ENCODE results near the gene ZDHHC5. TPM values are rescaled to one million over a fixed set of nuclear protein-coding genes. Genes with fewer than 3 reads are reported as not detected.
"Not testable (repeated sequence)": the region's sequence is repeated elsewhere in the genome, so short reads cannot be mapped to it uniquely, and the experiment has no call there.

Gene ZDHHC5
- total and polyA plus RNA-seq, 3 donors from 2014 or later = 75.4 to 124 (median 79.8) TPM

DNA sequence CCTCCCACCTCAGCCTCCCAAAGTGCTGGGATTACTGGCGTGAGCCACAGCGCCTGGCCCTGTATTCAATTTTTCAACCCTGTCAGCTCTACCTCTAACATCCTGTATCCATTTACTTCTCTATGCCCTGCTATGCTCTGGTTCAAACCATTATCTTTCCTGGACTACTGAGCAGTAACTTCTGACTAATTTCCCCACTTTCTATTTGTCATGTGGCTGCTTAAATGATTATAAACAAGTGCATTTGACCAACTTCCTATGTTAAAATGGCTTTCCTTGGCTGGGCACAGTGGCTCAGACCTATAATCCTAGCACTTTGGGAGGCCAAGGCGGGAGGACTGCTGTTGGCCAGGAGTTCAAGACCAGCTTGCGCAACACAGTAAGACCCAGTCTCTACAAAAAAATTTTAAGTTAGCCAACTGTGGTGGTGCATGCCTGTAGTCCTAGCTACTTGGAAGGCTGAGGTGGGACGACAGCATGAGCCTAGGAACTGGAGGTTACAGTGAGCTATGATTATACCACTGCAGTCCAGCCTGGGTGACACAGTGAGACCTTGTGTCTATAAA lies 42.0 kb downstream of the ZDHHC5 start:
- Histone ChIP-seq H3K4me1 (peaks cover 20% of the 10 kb centered on the region), H3K27me3 (no peaks in the 10 kb centered on the region), H3K36me3 (ENCODE audit: low read depth, missing control alignments) (no peaks in the 10 kb centered on the region), H3K9me3 (no peaks in the 10 kb centered on the region), H3K27ac (no peak overlapping the region), H3K4me3 (no peak overlapping the region)
- intact Hi-C loops (cut with DNase I; ENCODE audit: low total_unique reads) = no loop called here
- no peak for DNase-seq
- 83 to 94% methylated on average over 5 of the region's 5 CpGs for WGBS, 2 donors
- TF ChIP-seq CTCF (IDR thresholded peaks at IDR 0.05) (no peak), POLR2A (IDR thresholded peaks at IDR 0.05) (no peak)

DNA sequence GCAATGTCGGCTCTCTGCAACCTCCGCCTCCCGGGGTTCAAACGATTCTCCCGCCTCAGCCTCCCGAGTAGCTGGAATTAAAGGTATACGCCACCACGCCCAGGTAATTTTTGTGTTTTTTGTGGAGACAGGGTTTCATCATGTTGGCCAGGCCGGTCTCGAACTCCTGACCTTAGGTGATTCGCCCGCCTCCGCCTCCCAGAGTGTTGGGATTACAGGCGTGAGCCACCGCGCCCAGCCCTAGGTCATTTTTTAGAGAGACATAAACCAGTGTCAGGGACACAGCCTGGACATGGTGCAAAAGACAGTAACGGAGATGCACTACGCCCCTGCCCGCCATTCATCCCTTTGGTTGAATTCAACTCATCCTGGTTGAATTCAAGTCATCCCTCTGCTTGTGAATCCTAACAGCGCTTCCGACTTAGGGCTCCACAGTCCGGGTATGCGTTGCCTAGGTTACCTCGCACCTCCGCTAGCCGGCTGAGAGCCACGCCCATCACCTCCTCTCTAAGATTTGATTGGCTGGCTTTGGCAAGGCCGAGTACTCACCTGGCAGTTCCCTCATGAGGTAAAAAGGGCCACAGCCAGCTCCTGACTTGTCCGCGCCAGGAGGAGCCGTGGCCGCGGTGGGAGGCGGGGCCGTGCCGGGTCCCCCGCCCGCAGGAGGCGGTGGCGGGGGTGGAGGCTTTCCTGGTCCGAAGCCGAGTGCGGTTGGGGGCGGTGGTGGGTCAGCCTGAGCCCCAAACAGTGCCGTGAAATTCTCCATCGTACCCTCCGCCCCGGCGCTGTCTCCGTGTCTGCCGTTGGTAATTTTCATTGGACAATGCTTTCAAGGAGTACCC lies 43.7 kb downstream of the ZDHHC5 start, which contains the start of gene MED19:
Gene MED19 (minus strand): TSS at position 802 of the 842 bp plus-strand sequence. CDS start 36 bp downstream, at position 766.
- Histone ChIP-seq H3K36me3 (ENCODE audit: low read depth, missing control alignments) (no peaks in the 10 kb centered on the region), H3K27ac (peak within 1 kb of the TSS; percentile 87 to 90), H3K27me3 (no peaks in the 10 kb centered on the region), H3K9me3 (no peaks in the 10 kb centered on the region), H3K4me1 (peaks cover 20% of the 10 kb centered on the region), H3K4me3 (peak within 1 kb of the TSS; percentile 67 to 94)
- 5 to 13% methylated on average over 17 to 51 of the region's 51 CpGs for WGBS, 2 donors
- intact Hi-C loops (cut with DNase I; ENCODE audit: low total_unique reads) = no loop called here
- peak; percentile 90 for DNase-seq
- no peak for TF ChIP-seq POLR2A (IDR thresholded peaks at IDR 0.05)

GRCh38 chr11:57712256-57713150 lies 44.6 kb downstream of the ZDHHC5 start, which contains the start of gene TMX2:
TSS of gene TMX2 (plus strand) at chr11:57712593. CDS start at chr11:57712619, 26 bp downstream.
- Histone ChIP-seq H3K9me3 (no peaks in the 10 kb centered on the region), H3K36me3 (ENCODE audit: low read depth, missing control alignments) (no peaks in the 10 kb centered on the region), H3K4me1 (peaks cover 20% of the 10 kb centered on the region), H3K4me3 (peak within 1 kb of the TSS; percentile 67 to 94), H3K27ac (peak within 1 kb of the TSS; percentile 87 to 90), H3K27me3 (no peaks in the 10 kb centered on the region)
- DNase-seq = peak; percentile 97
- TF ChIP-seq CTCF (IDR thresholded peaks at IDR 0.05) (no peak), POLR2A (IDR thresholded peaks at IDR 0.05) (no peak)
- WGBS, 2 donors = 0% methylated on average over 23 to 53 of the region's 53 CpGs
- intact Hi-C loops (cut with DNase I; ENCODE audit: low total_unique reads) = no loop called here

DNA sequence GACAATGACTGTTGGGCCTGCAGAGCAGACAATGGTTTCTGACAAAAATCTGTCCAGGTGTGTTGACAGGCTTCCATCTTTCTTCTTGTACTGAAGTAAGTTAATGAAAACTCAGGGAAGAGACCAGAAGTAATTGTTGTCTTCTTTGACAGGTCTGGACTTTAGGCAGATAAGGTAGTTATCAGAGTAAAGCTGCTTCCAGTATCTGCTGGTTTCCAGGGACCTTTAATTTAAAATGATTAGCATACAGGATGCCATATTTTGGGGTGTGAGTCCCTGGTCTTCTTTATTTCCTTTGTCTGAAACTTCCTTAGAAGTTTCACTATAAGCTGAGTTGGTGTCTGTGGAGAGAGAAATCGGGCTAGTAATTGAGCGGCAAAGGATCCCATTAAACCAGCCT lies 45.9 kb downstream of the ZDHHC5 start:
- no peak for DNase-seq
- Histone ChIP-seq H3K4me3 (no peak overlapping the region), H3K27me3 (no peaks in the 10 kb centered on the region), H3K36me3 (ENCODE audit: low read depth, missing control alignments) (no peaks in the 10 kb centered on the region), H3K4me1 (peaks cover 20% of the 10 kb centered on the region), H3K9me3 (no peaks in the 10 kb centered on the region), H3K27ac (no peak overlapping the region)
- no peak for TF ChIP-seq CTCF (IDR thresholded peaks at IDR 0.05)
- no peak for TF ChIP-seq POLR2A (IDR thresholded peaks at IDR 0.05)
- WGBS, 2 donors = 80 to 85% methylated on average over 2 of the region's 2 CpGs
- intact Hi-C loops (cut with DNase I; ENCODE audit: low total_unique reads) = no loop called here

GRCh38 chr11:57716726-57717125 lies 48.8 kb downstream of the ZDHHC5 start:
- WGBS, 2 donors = 75 to 97% methylated on average over 13 to 18 of the region's 34 CpGs
- H3K27ac ChIP-seq = not testable (repeated sequence)

More at GRCh38 chr11:57716726-57717125, 48.8 kb downstream of the ZDHHC5 start:
- H3K9me3 ChIP-seq; DNase-seq; H3K4me3 ChIP-seq; intact Hi-C loops (cut with DNase I; ENCODE audit: low total_unique reads); H3K27me3 ChIP-seq; H3K36me3 ChIP-seq (ENCODE audit: low read depth, missing control alignments): not testable (repeated sequence)
- peaks cover 13% of the 10 kb centered on the region for H3K4me1 ChIP-seq

All from testis (tissue), 3 donors.